AG09319 (cell line): ENCODE measurements around the gene C9orf72.
A peak's percentile ranks its signal among the peaks of the same experiment; 100 is the strongest.

Source experiments
- DNase-seq: peaks from one replicate; pipeline ENCODE4 v3.0.0-alpha.2; 2010; ENCODE audit warnings: low read depth; ENCODE audit errors: extremely low read depth
- CTCF ChIP-seq: IDR thresholded peaks from 2 replicates; pipeline ENCODE4 v1.5.1; 2011; ENCODE audit warnings: low read depth, mild to moderate bottlenecking, inconsistent platforms, low read length, moderate library complexity

C9orf72 gene

GRCh38 chr9:27534131-27534530, 39.1 kb downstream of the C9orf72 start:
- no peak for TF ChIP-seq CTCF
- no peak for DNase-seq

- TF ChIP-seq CTCF, result no peak
- DNase-seq, result no peak
These were observed 40.0 kb downstream of the C9orf72 start for GRCh38 chr9:27533311-27533710.

DNA sequence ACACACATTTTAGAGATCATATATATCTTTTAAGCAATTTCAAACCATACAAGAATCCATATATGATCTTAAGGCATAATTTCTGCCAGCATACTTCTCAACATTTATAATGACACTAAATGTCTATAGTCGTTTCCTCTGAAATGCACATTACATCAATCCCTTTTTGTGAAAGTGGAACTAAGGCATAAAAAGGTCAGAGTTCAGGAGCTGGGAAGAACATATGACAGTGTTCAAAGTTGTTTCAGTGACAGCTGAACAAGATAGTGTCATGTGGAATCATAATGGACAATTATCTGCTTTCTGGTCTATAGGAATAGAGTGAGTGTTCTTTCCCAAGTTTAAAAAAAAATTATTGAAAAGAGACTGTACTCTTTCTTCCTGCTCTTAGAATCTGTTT, 41.2 kb downstream of the C9orf72 start:
- no peak for TF ChIP-seq CTCF
- no peak for DNase-seq

DNA sequence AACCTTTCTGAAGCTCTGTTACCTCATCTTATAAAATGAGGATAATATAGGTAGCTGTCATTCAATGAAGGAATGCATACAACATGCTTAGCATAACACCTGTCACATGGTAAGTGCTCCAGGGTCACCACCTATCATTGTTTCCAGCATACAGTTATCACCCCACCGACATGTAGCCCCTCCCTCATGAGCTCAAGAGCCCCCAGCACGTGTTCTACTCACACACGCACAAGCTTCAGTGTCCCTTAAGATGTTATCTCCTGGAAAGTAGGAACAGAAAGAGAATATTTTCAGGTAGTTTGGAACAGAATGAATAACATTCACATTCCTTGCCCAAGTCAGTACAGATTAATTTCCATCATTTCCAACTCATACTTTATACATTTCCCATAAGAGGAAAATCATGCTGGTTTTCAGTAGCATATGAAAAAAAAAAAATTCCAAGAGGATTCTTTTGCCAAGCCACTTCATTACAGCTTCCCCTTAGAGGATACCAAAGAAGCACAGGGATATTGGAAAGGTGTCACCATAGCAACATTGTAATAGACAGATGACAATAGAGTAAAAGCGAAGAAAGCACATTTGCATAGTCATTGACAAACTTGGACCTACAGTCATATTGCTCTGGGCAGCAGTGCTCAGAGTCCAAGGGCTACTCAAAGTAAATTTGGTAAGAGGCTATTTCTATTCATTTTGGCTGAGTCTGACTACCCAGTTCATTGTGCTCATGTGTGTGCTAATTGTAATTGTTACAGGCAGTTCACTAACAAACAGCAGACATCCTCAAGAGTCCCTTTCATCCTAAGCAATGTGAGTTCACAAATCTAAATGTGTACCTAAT, 42.1 kb downstream of the C9orf72 start:
- DNase-seq, result no peak
- TF ChIP-seq CTCF, result no peak

DNA sequence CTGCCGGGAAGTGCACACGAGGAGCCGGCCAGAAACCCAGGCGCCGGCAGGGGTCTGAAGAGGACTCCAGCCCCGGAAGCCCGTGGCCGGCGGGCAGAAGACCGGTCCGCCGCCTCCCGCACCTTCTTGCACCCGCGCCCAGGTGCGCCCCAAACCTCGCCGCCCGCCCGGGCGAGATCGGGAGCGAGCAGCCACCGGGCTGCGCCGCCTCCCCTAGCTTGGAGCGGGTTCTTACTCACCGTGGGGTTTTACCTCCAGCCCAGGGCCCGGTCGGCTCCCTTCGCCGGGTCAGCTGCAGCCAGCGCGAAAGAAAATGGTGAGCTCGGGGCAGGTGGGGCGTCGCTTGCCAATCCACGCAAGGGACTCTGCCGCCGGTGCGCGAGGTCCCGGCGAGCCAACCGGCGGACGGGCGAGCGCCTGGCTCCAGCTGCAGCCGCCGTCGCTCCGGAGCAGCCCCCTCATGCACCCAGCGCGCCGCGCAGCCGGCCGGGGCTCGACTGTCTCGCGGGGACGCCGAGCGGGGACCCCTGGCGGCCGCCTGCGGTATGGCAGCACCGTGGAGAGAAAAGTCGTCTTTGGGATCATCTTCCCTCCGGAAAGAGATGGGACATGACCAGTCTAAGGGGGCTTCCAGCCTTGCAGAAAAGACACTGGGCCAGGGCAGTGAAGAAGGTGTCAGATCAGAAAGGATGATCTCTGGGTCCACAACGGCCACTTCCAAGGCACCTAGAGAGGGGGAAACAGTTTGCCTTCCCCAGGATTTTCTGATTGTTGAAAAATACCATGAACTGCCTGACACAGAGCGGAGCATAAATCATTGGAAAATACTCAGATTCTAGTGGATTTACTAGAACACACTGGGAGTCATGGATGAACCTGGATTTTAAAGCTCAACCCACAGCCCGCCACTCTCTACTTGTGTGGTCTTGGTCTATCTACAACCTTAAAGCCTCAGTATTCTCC, 43.7 kb downstream of the C9orf72 start, which contains the start of gene MOB3B:
MOB3B (minus strand) TSS at position 499 of the 963 bp plus-strand sequence. CDS start 74,264 bp downstream, outside the sequence.
- no peak for DNase-seq
- TF ChIP-seq CTCF, result peak; percentile 70

- no peak for DNase-seq
- no peak for TF ChIP-seq CTCF
These were observed 44.4 kb downstream of the C9orf72 start for GRCh38 chr9:27528886-27529315.
